ENCODE results near the gene USP12. TPM values are rescaled to one million over a fixed set of nuclear protein-coding genes. Genes with fewer than 3 reads are reported as not detected.

The USP12 gene
- total RNA-seq, 2 donors from 2014 or later: 11.3 to 21.5 TPM

DNA sequence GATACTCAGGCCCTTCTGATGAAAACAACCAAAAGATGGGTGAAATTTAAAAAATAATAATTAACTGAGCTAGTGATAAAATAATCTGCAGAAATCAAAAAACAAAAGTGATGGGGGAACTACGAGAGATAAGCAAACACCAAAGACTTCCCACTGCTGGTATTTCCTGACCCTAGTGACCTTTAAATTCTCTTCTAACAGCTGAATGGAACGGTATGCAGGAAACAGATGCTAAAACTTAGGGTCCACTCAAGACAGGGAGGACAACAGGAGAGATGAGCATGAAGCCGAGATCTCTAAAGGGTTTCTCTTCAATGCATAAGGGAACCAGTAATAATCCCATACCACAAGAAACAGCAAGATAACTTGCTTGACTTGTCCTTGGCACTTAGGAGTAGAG lies 50.8 kb downstream of the USP12 start:
- TF ChIP-seq CTCF (IDR thresholded peaks at IDR 0.05) (no peak), POLR2AphosphoS5 (IDR thresholded peaks at IDR 0.05) (no peak), POLR2A (IDR thresholded peaks at IDR 0.05) (no peak)
- Histone ChIP-seq H3K4me1 (replicated peaks) (no peaks in the 10 kb centered on the region), H3K4me3 (no peak overlapping the region), H3K9me3 (no peaks in the 10 kb centered on the region), H3K27me3 (replicated peaks; ENCODE audit: insufficient read depth) (no peaks in the 10 kb centered on the region), H3K36me3 (no peaks in the 10 kb centered on the region), H3K27ac (no peak overlapping the region)
- intact Hi-C loops (cut with DNase I): no loop called here
- 59% methylated on average over 3 of the region's 3 CpGs for WGBS
- no peak for DNase-seq (ENCODE audit: low spot score)

DNA sequence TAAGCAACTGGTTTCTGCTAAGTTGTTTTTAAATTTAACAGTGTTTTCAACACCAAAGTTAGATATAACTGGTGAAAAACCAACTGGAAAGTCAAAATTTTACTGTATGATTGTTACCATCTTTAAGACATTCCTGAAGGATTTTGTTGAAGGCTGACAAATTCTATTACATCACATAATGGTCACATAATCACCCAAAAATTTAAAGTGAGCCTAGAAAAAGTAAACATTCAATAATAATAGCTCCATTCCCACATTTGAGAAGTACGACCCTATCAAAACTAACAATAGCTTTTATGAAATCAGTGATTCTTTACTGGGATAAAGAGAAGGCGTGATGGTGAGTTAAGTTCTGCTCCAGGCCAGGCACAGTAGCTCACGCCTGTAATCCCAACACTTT lies 51.6 kb downstream of the USP12 start:
- H3K36me3 ChIP-seq: no peaks in the 10 kb centered on the region
- no peak overlapping the region for H3K27ac ChIP-seq
- TF ChIP-seq POLR2AphosphoS5 (IDR thresholded peaks at IDR 0.05) (no peak), CTCF (IDR thresholded peaks at IDR 0.05) (no peak)
- no peak for DNase-seq (ENCODE audit: low spot score)
- H3K4me3 ChIP-seq: no peak overlapping the region
- no peaks in the 10 kb centered on the region for H3K9me3 ChIP-seq
- no peaks in the 10 kb centered on the region for H3K4me1 ChIP-seq (replicated peaks)
- intact Hi-C loops (cut with DNase I): no loop called here
- no peaks in the 10 kb centered on the region for H3K27me3 ChIP-seq (replicated peaks; ENCODE audit: insufficient read depth)
- 90% methylated on average over 3 of the region's 3 CpGs for WGBS

- intact Hi-C loops (cut with DNase I): no loop called here
- Histone ChIP-seq H3K27ac (no peak overlapping the region), H3K27me3 (replicated peaks; ENCODE audit: insufficient read depth) (no peaks in the 10 kb centered on the region), H3K4me1 (replicated peaks) (no peaks in the 10 kb centered on the region), H3K9me3 (no peaks in the 10 kb centered on the region), H3K36me3 (no peaks in the 10 kb centered on the region), H3K4me3 (no peak overlapping the region)
- DNase-seq (ENCODE audit: low spot score): no peak
- WGBS: 92% methylated on average over 3 of the region's 3 CpGs
- TF ChIP-seq CTCF (IDR thresholded peaks at IDR 0.05) (no peak), POLR2A (IDR thresholded peaks at IDR 0.05) (no peak), POLR2AphosphoS5 (IDR thresholded peaks at IDR 0.05) (no peak)
Measured at GRCh38 chr13:27118428-27119054, 53.1 kb downstream of the USP12 start.

GRCh38 chr13:27117952-27118351 lies 53.7 kb downstream of the USP12 start:
- no peak for DNase-seq (ENCODE audit: low spot score)
- intact Hi-C loops (cut with DNase I): no loop called here
- Histone ChIP-seq H3K9me3 (no peaks in the 10 kb centered on the region), H3K4me3 (no peak overlapping the region), H3K36me3 (no peaks in the 10 kb centered on the region), H3K27ac (no peak overlapping the region), H3K27me3 (replicated peaks; ENCODE audit: insufficient read depth) (no peaks in the 10 kb centered on the region), H3K4me1 (replicated peaks) (no peaks in the 10 kb centered on the region)
- TF ChIP-seq CTCF (IDR thresholded peaks at IDR 0.05) (no peak), POLR2A (IDR thresholded peaks at IDR 0.05) (no peak), POLR2AphosphoS5 (IDR thresholded peaks at IDR 0.05) (no peak)
- WGBS: 79% methylated on average over 5 of the region's 5 CpGs

- Histone ChIP-seq H3K4me3 (no peak overlapping the region), H3K9me3 (no peaks in the 10 kb centered on the region), H3K27me3 (replicated peaks; ENCODE audit: insufficient read depth) (no peaks in the 10 kb centered on the region), H3K27ac (no peak overlapping the region), H3K36me3 (no peaks in the 10 kb centered on the region), H3K4me1 (replicated peaks) (no peaks in the 10 kb centered on the region)
- DNase-seq (ENCODE audit: low spot score): no peak
- intact Hi-C loops (cut with DNase I): no loop called here
- WGBS: 22% methylated on average over 1 of the region's 1 CpG
- TF ChIP-seq CTCF (IDR thresholded peaks at IDR 0.05): no peak
- no peak for TF ChIP-seq POLR2AphosphoS5 (IDR thresholded peaks at IDR 0.05)
- TF ChIP-seq POLR2A (IDR thresholded peaks at IDR 0.05): no peak
Measured at GRCh38 chr13:27117158-27117557, 54.5 kb downstream of the USP12 start.

All from prostate gland (tissue), 2 donors.